Loucy (cell line): Measurements from ENCODE around the gene ERC1.

Experiments
- H2AFZ ChIP-seq: fragments of 200-600 bp; sonication (generic); 2 replicates; pipeline ENCODE4 v1.6.0; 2016; ENCODE audit warnings: antibody characterized with exemption, mild to moderate bottlenecking, low read length, moderate library complexity
- H3F3A ChIP-seq: fragments of 200-600 bp; 2 replicates; pipeline ENCODE4 v1.6.0; 2016; ENCODE audit warnings: antibody characterized with exemption, low read depth, mild to moderate bottlenecking
- H3K27me3 ChIP-seq: fragments of 200-600 bp; sonication (generic); 2 replicates; pipeline ENCODE4 v1.6.1; 2014; ENCODE audit warnings: low read length, mild to moderate bottlenecking; ENCODE audit not compliant: insufficient read depth, poor library complexity, severe bottlenecking
- H3K36me3 ChIP-seq: fragments of 200-600 bp; sonication (generic); 2 replicates; pipeline ENCODE4 v1.6.1; 2016; ENCODE audit warnings: low read length; ENCODE audit not compliant: insufficient read depth
- H3K4me1 ChIP-seq: fragments of 200-600 bp; sonication (generic); 2 replicates; pipeline ENCODE4 v1.5.1; 2014; ENCODE audit warnings: low read length, mild to moderate bottlenecking; ENCODE audit not compliant: insufficient read depth, poor library complexity, severe bottlenecking
- H3K4me2 ChIP-seq: fragments of 200-600 bp; sonication (generic); 2 replicates; pipeline ENCODE4 v1.6.0; 2014; ENCODE audit warnings: antibody characterized with exemption, low read length, low read depth, mild to moderate bottlenecking; ENCODE audit not compliant: poor library complexity, severe bottlenecking
- H3K4me3 ChIP-seq: fragments of 200-600 bp; sonication (generic); 2 replicates; pipeline ENCODE4 v1.5.1; 2014; ENCODE audit warnings: low read length, mild to moderate bottlenecking, mixed read lengths; ENCODE audit not compliant: poor library complexity, severe bottlenecking
- H3K79me2 ChIP-seq: fragments of 200-600 bp; sonication (generic); 2 replicates; pipeline ENCODE4 v1.6.1; 2014; ENCODE audit warnings: low read length; ENCODE audit not compliant: insufficient read depth
- H3K9ac ChIP-seq: fragments of 200-600 bp; sonication (generic); 2 replicates; pipeline ENCODE4 v1.6.0; 2014; ENCODE audit warnings: mild to moderate bottlenecking, low read depth, low read length, moderate library complexity; ENCODE audit not compliant: poor library complexity, severe bottlenecking
- H3K9me2 ChIP-seq: fragments of 200-600 bp; sonication (generic); replicated peaks from 2 replicates; pipeline ENCODE4 v1.6.1; 2016; ENCODE audit warnings: low read depth, low read length, mixed read lengths
- H3K9me3 ChIP-seq: fragments of 200-600 bp; sonication (generic); 2 replicates; pipeline ENCODE4 v1.6.1; 2014; ENCODE audit warnings: mild to moderate bottlenecking, antibody characterized with exemption, low read length, low read depth; ENCODE audit not compliant: insufficient read depth
- H4K20me1 ChIP-seq: fragments of 200-600 bp; sonication (generic); 2 replicates; pipeline ENCODE4 v1.6.0; 2014; ENCODE audit warnings: antibody characterized with exemption, low read length, mild to moderate bottlenecking; ENCODE audit not compliant: insufficient read depth, poor library complexity, severe bottlenecking
- EZH2phosphoT487 ChIP-seq: fragments of 200-600 bp; IDR thresholded peaks from 2 replicates; pipeline ENCODE4 v1.6.1; 2018; ENCODE audit warnings: antibody characterized with exemption, mild to moderate bottlenecking, moderate library complexity, borderline replicate concordance
- TF ChIP-seq, protein P1 (sequence below): fragments of 200-600 bp; sonication (generic); conservative IDR thresholded peaks from 2 replicates; pipeline ENCODE4 v1.5.1; 2014; ENCODE audit warnings: mild to moderate bottlenecking, antibody characterized with exemption, low read length

ERC1 gene

DNA sequence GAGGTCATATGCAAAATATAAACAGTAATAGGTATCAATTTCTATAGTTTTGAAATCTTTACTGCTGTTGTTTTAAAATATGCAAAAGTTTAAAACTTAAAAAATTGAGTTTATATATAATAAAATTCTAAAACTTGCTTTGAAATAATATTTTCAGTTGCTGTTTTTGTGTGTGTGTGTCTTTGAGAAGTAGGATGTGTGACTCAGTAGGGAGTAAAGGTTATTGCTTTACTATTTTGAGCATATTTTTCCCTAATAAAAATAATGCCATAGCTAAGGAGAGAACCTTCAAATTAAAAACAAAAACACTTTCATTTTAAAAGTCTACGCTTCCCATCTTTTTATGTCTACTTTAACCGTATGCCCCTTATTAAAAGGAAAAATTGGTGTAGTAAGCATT, 365.3 kb downstream of the ERC1 start:
- no peaks in the 10 kb centered on the region for H4K20me1 ChIP-seq
- no peaks in the 10 kb centered on the region for H3K79me2 ChIP-seq
- H3K4me1 ChIP-seq: no peaks in the 10 kb centered on the region
- no peaks in the 10 kb centered on the region for H3K9me2 ChIP-seq
- H3K9ac ChIP-seq: no peak overlapping the region
- H3K4me2 ChIP-seq: no peak overlapping the region
- TF ChIP-seq, protein P1, sequence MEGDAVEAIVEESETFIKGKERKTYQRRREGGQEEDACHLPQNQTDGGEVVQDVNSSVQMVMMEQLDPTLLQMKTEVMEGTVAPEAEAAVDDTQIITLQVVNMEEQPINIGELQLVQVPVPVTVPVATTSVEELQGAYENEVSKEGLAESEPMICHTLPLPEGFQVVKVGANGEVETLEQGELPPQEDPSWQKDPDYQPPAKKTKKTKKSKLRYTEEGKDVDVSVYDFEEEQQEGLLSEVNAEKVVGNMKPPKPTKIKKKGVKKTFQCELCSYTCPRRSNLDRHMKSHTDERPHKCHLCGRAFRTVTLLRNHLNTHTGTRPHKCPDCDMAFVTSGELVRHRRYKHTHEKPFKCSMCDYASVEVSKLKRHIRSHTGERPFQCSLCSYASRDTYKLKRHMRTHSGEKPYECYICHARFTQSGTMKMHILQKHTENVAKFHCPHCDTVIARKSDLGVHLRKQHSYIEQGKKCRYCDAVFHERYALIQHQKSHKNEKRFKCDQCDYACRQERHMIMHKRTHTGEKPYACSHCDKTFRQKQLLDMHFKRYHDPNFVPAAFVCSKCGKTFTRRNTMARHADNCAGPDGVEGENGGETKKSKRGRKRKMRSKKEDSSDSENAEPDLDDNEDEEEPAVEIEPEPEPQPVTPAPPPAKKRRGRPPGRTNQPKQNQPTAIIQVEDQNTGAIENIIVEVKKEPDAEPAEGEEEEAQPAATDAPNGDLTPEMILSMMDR: no peak
- TF ChIP-seq EZH2phosphoT487: no peak
- no peaks in the 10 kb centered on the region for H3K36me3 ChIP-seq
- no peak overlapping the region for H2AFZ ChIP-seq
- H3K9me3 ChIP-seq: no peaks in the 10 kb centered on the region
- H3K4me3 ChIP-seq: no peak overlapping the region
- H3K27me3 ChIP-seq: no peaks in the 10 kb centered on the region
- H3F3A ChIP-seq: no peaks in the 10 kb centered on the region

DNA sequence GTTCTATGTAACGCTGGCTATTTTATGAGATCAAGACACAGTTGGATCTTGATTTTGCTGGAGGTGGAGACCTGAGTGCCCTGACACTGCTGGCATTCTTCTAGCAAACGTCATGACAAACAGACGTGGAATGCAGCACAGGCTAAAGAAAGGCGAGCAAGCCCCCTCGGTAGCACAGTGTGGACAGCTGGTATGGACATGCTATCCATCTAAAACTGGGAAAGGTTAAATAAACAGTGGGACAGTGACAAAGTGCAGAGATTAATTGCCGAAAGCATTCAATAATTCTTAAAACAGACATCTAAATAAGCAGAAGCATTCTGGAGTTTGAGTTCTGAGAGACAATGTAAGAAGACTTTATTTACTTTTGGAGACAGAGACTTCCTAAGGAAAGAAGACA, 366.1 kb downstream of the ERC1 start:
- Histone ChIP-seq H4K20me1 (no peaks in the 10 kb centered on the region), H3K9me2 (no peaks in the 10 kb centered on the region), H3K4me1 (no peaks in the 10 kb centered on the region), H2AFZ (no peak overlapping the region), H3K79me2 (no peaks in the 10 kb centered on the region), H3K9me3 (no peaks in the 10 kb centered on the region), H3K4me3 (no peak overlapping the region), H3K27me3 (no peaks in the 10 kb centered on the region), H3K36me3 (no peaks in the 10 kb centered on the region), H3K9ac (no peak overlapping the region), H3K4me2 (no peak overlapping the region), H3F3A (no peaks in the 10 kb centered on the region)
- TF ChIP-seq EZH2phosphoT487: no peak
- TF ChIP-seq, protein P1: no peak

DNA sequence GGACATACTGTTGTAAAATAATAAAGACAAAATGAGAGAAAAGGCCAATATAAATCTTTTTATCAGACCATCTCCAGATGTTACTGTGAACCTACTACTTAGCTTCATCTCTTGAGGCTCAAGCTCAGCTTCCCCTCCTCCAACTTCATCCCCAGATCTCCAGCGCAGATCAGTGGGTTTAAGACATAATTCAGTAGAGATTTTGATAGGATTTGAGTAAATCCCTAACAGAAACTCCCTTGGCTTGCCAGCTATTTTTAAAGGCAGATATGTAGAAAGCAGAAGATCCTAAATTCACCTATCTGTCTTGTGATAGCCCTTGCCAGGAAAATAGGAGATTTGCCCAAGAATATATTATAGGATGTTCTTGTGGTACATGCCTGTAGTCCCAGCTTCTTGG, 366.7 kb downstream of the ERC1 start:
- Histone ChIP-seq H3K4me2 (no peak overlapping the region), H3K27me3 (no peaks in the 10 kb centered on the region), H4K20me1 (no peaks in the 10 kb centered on the region), H3K9me2 (no peaks in the 10 kb centered on the region), H3K4me1 (no peaks in the 10 kb centered on the region), H3K79me2 (no peaks in the 10 kb centered on the region), H3K9ac (no peak overlapping the region), H3K4me3 (no peak overlapping the region), H3K36me3 (no peaks in the 10 kb centered on the region), H2AFZ (no peak overlapping the region), H3F3A (no peaks in the 10 kb centered on the region), H3K9me3 (no peaks in the 10 kb centered on the region)
- TF ChIP-seq EZH2phosphoT487: no peak
- TF ChIP-seq, protein P1: no peak
